WTC11 (cell line): Measurements from ENCODE around the gene EML4.

Experiments used
- CTCF ChIP-seq: fragments of 200-600 bp; IDR thresholded peaks from 2 replicates; pipeline ENCODE4 v1.8.0; 2022; ENCODE audit warnings: antibody characterized with exemption
- ZNF121 ChIP-seq: sonication (generic); formaldehyde crosslinking; IDR thresholded peaks from 2 replicates; pipeline ENCODE4 v1.8.0; 2023; ENCODE audit warnings: missing genetic modification reagents
- ZSCAN18 ChIP-seq: fragments of 250-450 bp; sonication (Bioruptor Pico); IDR thresholded peaks from 2 replicates; pipeline ENCODE4 v2.1.2; 2022; ENCODE audit warnings: mild to moderate bottlenecking, moderate library complexity
- TF ChIP-seq, protein P1 (sequence below): sonication (generic); formaldehyde crosslinking; IDR thresholded peaks from 2 replicates; pipeline ENCODE4 v1.8.1; 2023; ENCODE audit warnings: mild to moderate bottlenecking, missing genetic modification reagents, moderate library complexity
- TF ChIP-seq, protein P2 (sequence below): sonication (generic); formaldehyde crosslinking; IDR thresholded peaks from 2 replicates; pipeline ENCODE4 v1.8.0; 2022; ENCODE audit warnings: mild to moderate bottlenecking, missing genetic modification reagents

DNA sequence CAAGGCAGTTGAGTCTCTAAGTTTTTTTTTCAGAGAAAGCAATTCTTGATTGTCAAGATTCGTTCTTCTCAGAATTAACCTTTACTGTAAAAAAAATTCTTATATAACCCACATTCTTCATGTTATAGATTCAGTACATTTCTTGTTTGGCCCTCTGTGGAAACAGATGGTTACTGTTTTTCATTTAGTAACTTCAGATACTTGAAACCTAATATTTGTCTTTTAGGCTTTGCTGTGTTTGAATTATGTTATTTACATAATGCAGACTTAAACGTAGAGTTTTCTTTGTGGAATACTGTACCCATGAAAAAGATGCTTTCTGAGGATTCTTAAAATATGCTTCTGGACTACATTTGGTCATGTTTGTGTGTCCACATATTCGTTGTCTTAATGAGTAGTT is 48.2 kb downstream of the EML4 start:
- TF ChIP-seq CTCF: no peak
- TF ChIP-seq ZSCAN18 (CRISPR knock-in tag): no peak
- TF ChIP-seq ZNF121 (CRISPR knock-in tag): no peak
- TF ChIP-seq, protein P1, sequence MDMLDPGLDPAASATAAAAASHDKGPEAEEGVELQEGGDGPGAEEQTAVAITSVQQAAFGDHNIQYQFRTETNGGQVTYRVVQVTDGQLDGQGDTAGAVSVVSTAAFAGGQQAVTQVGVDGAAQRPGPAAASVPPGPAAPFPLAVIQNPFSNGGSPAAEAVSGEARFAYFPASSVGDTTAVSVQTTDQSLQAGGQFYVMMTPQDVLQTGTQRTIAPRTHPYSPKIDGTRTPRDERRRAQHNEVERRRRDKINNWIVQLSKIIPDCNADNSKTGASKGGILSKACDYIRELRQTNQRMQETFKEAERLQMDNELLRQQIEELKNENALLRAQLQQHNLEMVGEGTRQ: no peak
- TF ChIP-seq, protein P2, sequence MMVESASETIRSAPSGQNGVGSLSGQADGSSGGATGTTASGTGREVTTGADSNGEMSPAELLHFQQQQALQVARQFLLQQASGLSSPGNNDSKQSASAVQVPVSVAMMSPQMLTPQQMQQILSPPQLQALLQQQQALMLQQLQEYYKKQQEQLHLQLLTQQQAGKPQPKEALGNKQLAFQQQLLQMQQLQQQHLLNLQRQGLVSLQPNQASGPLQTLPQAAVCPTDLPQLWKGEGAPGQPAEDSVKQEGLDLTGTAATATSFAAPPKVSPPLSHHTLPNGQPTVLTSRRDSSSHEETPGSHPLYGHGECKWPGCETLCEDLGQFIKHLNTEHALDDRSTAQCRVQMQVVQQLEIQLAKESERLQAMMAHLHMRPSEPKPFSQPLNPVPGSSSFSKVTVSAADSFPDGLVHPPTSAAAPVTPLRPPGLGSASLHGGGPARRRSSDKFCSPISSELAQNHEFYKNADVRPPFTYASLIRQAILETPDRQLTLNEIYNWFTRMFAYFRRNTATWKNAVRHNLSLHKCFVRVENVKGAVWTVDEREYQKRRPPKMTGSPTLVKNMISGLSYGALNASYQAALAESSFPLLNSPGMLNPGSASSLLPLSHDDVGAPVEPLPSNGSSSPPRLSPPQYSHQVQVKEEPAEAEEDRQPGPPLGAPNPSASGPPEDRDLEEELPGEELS (CRISPR knock-in tag): no peak
